Stimulated activated CD8-positive, alpha-beta memory T cell treated with anti-CD3 and anti-CD28 coated beads, Interleukin-4, amount 100 ng/mL, for 1 hour (primary cell): ENCODE data around the gene FLNC.

Experiments used
- DNase-seq, 2 donors: peaks; one replicate each; pipeline ENCODE4 v3.0.0-alpha.2; 2020; ENCODE audit warnings: low read depth in 2 of 2, low spot score in 1 of 2

The FLNC gene

DNA sequence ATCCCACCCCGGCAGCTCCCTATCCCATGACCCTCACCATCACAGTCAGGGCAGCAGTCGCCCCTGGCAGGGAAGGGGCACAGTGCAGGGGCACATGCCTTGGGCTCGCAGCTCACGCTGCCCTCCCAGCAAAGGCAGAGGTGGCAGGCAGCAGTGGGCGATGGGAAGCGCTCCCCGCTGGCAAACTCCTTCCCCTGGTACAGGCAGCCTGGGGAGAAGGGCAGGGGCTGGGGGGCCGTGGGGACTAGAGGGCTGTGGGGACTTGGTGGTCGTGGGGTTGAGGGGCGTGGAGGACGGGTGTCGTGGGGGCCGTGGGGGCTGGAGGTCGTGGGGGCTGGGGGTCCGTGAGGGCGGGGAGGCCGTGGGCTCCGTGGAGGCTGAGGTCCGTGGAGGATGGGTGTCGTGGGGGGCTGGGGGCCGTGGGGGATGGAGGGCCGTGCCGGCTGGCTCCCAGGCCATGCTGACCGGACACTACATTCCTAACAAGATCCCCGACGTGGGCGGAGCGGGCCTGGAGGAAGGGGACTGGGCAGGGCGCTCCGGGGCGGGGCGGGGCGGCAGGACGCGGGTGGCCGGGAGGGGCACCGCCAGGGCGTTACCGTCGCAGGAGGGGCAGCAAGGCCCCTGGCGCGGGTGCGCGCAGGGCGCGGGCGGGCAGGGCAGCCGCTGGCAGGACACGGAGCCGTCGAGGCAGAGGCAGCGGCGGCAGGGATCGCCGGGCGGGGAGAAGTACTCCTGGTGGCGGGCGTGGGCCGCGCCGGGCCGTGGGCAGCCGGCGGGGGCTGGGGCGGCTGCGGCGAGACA, 60.3 kb downstream of the FLNC start:
- no peak for DNase-seq

DNA sequence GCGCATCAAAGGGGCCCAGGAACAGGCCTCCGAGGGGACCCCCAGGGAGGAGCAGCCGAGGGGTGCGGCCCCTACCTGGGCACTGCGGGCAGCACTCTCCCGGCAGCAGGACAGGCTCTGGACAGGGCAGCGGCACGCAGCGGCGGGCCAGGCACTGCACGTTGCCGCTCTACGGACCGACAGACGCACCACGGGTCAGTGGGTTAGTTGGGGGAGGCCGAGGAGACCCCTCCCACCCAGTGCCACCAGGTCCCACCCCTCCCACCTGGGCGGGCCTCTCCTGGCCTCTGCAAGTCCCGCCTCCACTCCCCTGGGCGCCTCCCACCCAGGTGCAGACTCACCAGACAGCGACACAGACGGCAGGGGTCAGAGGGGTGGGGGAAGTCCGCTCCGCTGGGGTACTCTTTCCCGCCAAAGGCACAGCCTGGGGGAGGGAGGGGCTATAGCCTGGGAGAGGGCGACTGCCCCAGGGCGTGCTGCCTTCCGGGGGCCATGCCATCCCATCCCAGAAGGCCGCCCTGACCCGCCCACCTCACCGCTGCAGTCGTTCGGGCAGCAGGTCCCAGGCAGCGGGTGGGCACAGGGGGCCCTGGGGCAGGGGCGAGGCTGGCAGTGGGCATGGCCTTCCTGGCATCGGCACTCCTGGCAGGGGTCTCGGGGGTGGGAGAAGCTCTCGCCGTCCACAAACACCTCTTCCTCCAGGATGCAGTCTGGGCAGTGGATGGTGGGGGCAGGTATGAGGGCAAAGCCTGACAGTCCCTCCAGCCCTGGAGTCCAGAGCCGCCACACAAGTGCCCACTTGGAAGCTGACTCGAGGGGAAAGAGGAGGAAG, 61.1 kb downstream of the FLNC start:
- no peak for DNase-seq

DNA sequence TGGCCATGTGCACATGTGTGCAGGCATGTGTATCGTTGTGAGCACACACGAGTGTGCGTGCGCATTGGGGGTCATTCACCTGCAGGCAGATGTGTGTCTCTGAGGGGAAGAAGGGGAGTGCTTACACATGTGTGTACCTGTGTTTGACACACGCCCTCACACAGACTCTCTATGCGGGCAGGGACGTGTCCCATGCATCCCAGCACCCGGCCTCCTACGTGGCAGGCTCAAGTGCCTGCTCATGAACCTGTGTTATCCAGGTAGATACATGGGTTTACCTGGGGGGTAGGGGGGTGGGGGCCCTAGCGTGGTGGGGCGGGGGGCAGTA, 61.7 kb downstream of the FLNC start:
- no peak for DNase-seq

- DNase-seq: no peak
These were observed 62.5 kb downstream of the FLNC start for GRCh38 chr7:128892521-128893250.

DNA sequence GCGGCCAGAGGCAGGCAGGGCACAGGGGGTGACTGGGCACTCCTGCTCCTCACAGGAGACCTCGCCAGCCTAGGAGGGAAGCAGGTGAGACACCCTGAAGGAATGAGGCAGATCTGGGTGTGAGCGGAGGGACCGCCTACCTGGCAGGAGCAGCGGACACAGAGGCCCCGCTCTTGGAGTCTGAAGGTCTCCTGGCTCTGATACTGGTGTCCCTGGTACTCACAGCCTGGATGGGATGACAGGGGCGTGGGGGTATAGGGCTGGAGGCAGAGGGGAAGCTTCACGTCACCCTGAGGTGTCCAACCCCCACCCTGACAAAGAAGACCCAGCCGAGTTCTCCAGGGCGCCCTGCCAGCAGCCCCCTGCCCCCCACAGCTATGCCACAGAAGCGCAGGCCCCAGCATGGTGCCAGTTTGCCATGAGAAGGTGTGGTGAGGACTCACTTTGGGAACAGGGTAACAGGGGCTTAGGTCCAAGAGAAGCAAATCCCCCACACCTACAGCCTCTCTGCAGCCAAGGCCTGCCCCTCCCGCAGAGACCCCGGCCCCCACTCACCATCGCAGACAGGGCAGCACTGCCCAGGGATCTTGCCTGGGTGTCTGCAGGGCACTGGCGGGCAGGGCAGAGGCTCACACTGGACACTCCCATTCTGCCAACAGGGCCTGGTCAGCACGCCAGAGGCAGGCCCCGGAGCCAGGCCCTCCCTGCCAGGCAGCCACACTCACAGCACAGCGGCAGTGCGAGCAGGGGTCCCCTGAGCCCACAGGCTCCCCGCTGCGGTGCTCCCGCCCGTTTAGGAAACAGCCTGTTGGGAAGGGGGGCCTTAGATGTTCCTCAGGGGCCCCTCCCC, 63.3 kb downstream of the FLNC start:
- no peak for DNase-seq

- no peak for DNase-seq
These were observed 63.9 kb downstream of the FLNC start for GRCh38 chr7:128894101-128894440.

GRCh38 chr7:128895320-128895719, 65.1 kb downstream of the FLNC start:
- DNase-seq: no peak

DNA sequence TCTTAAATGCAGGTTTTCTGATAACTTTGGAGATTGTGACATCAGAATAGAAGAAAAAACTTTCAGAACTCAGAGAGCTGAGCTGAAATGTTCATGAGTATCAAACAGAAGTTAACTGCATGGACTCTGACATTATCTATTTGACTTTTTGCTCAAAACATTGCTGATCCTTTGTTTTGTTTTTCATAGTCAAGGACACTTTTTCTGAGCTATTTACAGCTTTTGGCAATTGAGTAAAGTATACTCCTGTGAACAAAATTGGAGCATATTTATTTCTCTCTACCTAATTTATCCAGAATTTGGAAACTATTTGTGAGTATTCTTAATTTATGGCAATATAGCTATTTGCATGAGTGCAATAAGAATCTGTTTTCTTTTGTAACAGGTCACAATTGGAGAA, 69.2 kb downstream of the FLNC start:
- DNase-seq: no peak

- no peak for DNase-seq
These were observed 70.0 kb downstream of the FLNC start for GRCh38 chr7:128900237-128900636.

GRCh38 chr7:128902761-128903585, 72.8 kb downstream of the FLNC start:
- DNase-seq: no peak

DNA sequence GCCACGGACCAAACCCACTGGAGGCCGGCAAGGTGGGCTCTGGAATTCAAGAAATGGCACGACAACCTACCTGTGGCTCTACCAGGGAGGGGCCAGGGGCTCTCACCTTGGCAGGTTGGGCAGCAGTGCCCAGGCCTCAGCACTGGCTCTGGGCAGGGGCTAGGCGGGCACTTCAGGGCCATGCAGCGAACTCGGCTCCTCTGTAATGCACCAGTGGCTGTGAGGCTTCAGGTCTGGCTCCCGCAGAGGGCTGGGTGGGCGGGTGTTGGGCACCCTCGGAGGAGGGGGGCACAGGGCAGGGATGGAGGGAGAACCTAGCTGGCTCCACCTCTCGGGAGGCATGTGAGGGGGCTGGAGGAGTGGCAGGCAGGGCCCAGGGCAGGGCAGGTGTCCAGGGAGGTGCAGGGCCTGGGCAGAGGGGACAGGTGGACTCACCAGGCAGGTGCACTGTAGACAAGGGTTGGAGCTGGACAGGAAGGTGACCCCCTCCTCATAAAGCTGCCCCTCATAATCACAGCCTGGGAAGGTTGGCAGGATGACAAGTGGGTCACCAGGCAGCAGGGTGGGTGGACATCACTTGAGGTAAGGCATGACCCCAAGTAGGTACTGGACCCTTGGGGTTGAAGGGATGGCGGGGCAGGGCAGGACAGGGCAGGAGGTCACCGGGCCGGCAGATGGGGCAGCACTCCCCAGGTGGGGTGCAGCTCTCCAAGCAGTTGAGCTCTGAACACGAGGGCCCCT, 73.6 kb downstream of the FLNC start:
- DNase-seq: no peak

- DNase-seq: no peak
These were observed 74.4 kb downstream of the FLNC start for GRCh38 chr7:128904381-128905197.

GRCh38 chr7:128906001-128906765, 76.0 kb downstream of the FLNC start:
- DNase-seq: no peak

DNA sequence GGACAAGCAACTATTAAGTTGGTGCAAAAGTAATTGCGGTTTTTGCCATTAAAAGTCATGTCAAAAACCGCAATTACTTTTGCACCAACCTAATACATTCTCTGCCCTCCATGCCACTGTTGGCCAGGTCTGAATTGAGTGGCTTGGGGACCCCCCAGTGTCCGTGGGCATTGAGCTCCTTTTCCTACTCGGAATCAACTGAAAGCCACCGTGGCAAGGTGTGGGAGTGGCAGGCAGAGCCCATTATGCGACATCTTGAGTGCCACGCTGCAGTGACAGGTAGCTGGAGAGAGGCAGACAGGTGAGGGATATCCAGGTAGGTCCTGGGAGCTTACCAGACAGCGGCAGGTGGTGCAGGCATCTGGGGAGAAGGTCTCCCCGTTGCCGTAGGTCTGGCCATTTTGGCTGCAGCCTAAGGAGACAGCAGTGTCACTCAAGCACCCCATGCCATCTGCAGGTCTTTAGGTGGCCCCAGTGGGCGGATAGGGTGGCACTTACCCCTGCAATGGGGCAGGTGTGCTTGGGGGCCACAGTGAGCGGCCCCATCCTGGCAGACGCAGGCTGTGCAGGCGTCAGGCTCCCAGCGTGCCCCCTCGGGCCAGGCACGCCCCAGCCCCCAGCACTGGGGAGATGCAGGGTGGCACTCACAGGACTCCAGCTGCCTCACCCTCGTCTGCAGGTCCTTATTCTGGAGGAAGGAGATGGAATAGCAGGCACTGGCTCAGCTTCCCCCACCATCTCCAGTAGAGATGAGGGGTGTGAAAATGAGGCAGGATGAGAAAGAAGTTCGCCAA, 76.8 kb downstream of the FLNC start:
- no peak for DNase-seq
